ENCODE data around the gene ERG28. TPM values are rescaled to one million over a fixed set of nuclear protein-coding genes. Genes with fewer than 3 reads are reported as not detected.
"Not testable (repeated sequence)": the region's sequence is repeated elsewhere in the genome, so short reads cannot be mapped to it uniquely, and the experiment has no call there.

Gene ERG28
- polyA plus RNA-seq, 4 donors, result 32.3 to 38.4 (median 36.0) TPM

DNA sequence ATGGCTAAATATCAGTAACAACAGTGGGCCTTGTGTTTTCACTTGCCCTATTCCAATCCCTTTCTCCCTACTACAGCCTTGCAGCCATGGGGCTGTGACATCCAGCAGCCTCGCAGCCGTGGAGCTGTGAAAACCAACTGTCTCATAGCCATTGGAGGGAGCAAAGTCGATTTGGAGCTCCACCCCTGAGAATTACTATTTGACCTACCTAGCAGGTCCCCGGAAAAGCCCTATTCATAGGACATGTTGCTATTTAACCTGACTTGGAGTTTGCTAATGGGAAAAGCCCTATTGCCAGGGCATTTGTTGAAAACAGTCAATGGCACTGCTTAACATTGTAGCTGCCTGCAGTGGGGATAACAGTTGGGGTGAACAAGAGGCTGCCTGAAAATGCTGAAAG, 33.3 kb downstream of the ERG28 start:
- no peak for DNase-seq (ENCODE audit: low read depth in 4 of 4, low spot score in 2 of 4)

DNA sequence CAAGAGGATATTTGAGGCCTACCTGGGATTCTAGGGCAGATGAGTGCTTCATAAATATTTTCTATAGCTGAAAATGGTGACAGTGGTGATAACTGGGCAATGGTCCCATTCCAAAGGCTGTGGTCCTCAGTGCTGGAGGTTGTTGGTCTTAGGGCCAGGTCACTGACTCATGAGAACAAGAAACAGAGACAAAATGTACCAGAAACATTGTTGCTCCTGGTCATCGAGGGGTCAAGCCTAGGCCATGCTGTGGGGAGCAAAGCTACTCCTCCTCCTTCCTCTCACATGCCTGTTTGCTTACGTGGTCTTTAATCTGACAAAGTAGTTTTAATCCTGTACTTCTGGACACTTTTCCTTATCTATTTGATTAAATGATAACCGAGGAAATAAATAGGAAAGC, 33.8 kb downstream of the ERG28 start:
- DNase-seq (ENCODE audit: low read depth in 4 of 4, low spot score in 2 of 4), result no peak

DNA sequence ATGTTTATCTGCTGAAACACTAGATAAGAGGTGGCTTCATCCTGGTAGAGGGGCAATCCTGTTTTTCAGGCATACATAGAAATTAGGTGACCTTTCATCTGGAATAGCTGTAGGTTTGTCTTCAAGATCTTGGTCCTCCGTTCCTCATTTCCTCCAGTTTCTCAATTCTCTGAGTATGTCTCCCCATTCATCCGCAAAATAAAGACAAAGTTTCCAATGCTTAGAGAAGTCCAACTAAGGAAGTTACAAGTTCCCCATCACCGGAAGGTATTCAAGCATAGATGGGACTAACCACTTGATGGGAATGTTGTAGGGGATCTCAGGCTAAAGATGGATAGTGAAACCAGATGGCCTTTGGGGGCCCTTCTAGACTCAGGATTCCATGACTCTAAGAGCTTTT, 34.3 kb downstream of the ERG28 start:
- DNase-seq (ENCODE audit: low read depth in 4 of 4, low spot score in 2 of 4), result no peak

DNA sequence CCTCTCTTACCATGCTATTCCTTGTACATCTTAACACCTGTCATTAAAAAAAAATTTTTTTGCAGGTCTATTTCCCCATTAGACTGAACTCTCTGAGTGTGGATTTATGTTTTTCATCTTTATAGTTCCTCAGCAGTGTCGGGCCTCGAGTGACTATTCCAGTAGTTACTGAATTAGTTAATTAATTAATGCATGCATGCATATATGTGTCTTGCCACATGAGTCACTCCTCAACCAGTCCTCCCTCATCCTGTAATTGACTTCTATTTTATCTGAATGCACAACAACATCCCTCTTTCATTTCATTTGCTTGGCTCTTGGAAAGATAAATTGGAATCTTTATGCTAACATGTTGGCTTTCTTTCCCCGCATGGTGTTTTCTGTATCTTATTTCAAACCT, 35.6 kb downstream of the ERG28 start:
- no peak for DNase-seq (ENCODE audit: low read depth in 4 of 4, low spot score in 2 of 4)

DNA sequence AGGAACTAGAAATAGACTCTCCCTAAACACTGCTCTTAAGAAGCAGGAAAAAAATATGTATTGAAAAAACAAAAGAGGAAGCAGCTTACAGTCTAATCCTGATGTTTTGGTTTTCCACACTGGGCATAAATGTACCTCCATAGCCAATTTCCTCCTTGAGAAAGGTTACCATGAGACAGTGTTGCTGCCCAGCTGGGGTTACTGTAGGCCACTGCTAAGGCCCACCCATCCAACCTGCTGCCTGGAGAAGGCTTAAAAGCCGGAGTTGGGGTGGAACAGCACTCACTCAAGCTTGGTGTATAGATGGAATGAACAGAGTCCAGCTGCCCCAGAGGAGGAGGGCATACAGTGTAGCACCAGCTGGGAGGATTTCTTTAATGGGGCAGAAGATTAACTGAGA, 41.1 kb downstream of the ERG28 start:
- DNase-seq (ENCODE audit: low read depth in 4 of 4, low spot score in 2 of 4), result no peak

DNA sequence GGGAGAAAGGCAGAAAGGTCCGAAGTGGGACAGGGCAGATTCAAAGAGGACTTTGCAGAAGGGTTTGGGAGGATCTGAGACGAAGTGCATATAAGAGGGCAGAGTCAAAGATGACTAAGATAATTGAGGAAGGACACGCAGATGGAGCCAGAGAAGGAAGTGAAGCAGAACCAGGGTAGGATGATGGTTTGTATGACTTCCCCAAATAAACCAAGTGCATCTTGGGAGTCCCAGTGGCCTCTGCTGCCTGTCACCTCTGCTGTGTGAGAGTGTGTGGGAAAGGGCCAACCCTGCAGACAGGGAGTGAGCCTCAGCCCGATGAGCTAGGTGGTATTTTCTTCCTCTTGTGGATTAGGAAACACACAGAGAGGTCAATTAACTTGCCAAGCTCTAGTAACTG, 45.5 kb downstream of the ERG28 start:
- no peak for DNase-seq (ENCODE audit: low read depth in 4 of 4, low spot score in 2 of 4)

DNA sequence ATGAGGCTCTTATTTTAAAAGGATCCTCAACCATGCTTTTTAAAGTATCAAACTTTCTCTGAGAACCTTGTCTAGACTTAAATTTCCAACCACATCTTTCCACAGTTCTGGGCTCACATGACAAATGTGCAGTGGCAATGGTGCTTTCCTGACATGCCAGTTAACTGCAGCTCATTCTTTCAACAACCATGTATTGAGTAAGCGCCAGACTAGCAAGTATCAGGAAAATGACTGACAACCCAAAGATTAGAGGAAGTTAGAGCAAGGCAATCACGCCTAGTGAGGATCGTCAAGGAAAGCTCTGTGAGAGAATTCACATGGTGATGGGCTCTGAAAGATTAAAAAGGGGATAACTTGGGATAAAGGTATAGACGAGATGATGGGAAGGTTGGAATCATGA, 46.5 kb downstream of the ERG28 start:
- DNase-seq (ENCODE audit: low read depth in 4 of 4, low spot score in 2 of 4), result no peak

DNA sequence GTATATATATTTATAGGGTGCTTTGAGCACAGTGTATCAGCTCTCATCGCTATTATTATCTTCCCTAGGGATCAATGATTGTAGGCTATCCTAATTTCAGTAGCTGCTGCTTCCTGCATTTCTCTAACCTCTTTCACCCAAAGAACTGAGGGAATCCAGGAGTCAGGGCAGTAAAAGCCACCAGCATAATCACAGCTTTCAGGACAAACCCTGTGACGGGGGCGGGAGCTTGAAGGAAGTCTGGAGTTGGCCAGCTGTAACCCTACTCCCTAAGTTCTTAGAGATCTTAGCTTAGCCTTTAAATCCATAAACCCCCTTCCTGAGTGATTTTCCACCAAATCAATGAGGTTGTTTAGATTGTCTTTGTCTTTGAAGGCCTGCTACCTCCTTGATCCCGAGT, 48.5 kb downstream of the ERG28 start:
- DNase-seq (ENCODE audit: low read depth in 4 of 4, low spot score in 2 of 4), result no peak

DNA sequence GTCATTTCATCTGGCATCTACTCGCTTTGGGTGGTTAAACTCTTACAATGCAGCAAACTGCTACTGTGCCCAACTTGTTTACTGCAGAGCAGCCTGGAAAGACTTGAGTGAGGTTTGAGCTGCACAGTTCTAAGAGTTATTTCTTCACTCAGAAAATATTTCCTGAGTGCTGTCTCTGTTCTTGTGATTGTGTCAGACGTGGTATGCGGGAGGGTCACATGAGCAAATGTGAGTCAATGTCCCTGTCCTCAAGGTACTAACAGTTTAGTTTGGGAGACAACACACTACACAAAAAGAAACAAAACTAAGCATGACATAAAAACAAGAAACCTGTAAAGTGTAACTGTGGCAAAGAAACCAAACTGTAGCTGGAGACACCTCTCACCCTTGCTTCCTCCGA, 49.8 kb downstream of the ERG28 start:
- DNase-seq (ENCODE audit: low read depth in 4 of 4, low spot score in 2 of 4), result no peak

DNA sequence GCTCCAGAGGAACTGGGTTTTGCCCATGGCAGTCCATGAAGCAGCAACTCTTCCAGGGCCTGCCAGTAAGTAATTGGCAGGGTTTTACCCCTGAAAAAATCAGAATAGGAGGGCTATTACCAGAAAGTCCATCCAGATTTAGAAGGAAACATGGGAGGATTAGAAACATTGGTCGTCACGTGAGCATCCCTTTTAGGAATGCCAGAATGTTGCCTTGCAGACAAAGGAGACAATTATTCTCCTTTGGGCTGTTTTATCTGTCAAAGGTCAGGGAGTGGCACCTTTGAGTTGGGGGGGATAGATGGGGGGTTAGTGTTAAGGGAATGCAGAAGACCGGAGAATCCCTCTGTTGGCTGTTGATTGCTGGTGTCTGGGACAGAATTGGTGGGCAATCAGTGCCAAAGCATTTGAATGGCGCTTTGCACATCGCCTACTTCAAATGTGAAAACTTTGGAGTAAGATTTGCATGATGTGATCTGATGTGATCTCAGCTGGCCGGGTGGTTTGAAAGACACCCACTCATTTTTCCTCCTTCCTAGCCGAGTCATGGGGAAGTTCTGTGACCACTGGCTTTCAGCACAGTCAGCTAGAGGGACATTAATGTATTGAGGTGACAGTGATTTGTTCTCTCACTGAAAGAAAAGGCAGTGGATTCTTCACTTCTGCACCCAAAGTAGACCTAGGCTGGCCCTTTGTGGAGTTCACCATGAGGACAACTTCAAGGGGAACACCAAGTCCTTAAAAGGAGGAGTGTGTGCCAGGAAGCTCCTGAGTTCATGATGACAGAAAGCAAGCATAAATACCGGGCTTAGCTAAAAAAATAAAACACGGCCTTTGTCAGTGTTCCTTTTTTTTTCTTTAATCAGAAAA, 50.8 kb downstream of the ERG28 start:
- DNase-seq (ENCODE audit: low read depth in 4 of 4, low spot score in 2 of 4), result no peak

DNA sequence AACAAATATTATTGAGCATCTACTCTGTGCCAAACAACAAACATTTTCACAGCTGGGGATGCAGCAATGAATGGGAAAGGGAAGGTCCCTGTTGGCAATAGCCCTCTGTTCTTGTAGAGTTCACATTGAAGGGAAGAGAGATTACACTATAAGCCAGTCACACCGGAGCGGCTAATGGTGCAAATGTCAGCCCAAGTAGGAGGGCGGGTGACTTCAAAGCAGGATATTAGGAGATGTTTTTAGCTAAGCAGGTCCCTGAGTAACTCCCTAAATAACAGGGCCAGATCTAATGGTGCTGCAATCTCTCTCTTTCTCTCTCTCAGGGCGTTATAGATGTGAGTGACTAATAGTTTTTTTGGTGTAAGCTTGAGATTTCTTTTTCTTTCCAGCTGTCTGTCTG, 51.6 kb downstream of the ERG28 start:
- DNase-seq (ENCODE audit: low read depth in 4 of 4, low spot score in 2 of 4), result no peak

DNA sequence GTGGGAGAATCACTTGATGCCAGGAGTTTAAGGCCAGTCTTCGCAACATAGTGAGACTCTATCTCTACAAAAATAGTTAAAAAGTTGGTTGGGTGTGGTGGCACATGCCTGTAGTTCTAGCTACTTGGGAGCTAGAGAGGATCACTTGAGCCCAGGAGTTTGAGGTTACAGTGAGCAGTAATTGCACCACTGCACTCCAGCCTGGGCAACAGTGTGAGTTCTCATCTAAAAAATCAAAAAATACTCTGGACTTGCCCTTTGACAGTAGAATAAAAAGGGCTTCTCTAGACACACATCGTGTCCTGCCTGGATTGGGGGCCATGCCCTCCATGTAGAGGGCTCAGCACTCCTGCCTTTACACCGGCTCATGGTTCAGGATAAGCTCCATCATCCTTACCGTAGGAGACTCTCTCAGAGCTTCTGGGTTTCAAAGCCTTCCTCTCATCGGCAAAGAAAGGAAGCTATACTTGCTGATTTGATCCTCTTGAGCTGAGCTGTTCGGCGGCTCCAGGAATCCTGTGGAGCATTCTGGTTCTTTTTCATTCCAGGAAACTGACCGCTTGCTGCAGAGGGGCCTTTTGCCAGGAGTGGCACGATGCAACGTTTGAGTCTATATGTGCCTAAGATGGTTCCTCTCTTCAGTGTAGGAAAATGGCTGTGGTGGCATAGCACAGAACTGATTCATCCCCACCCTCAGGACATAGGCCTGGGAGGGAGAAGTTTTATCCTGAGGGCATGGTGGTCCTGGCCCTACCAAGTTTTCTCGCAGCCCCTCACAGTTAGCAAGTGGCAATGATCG, 52.6 kb downstream of the ERG28 start:
- DNase-seq (ENCODE audit: low read depth in 4 of 4, low spot score in 2 of 4), result no peak

DNA sequence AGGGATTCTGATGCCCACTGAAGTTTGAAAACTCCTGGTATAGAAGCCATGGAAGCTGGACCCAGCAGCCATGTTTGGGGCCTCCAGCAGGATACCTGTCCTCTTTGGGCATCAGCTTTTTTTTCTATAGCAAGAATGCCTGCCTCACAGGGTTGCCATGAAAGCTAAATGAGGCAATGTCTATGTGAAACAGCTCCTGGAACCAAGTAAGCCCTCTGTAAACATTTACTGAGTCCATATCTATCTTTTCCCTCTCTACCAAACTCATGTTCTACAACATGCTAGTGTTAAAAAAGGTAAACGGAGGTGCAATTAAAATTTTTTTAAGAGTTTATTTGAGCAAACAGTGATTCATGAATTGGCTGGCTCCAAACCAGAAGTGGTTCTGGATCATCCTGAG, 53.6 kb downstream of the ERG28 start:
- DNase-seq (ENCODE audit: low read depth in 4 of 4, low spot score in 2 of 4), result no peak

DNA sequence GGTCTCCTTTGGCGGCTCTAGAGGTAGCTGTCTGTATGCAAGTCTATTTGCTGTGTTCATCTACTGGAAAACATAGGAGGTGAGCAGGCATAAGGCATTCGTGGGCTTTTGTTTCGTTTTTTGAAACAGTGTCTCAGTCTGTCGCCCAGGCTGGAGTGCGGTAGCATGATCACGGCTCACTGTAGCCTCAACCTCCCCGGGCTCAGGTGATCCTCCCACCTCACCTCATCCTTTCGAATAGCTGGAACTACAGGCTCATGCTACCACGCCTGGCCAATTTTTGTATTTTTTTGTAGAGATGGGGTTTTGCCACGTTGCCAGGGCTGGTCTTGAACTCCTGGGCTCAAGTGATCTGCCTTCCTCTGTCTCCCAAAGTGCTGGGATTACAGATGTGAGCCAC, 54.8 kb downstream of the ERG28 start:
- no peak for DNase-seq (ENCODE audit: low read depth in 4 of 4, low spot score in 2 of 4)

DNA sequence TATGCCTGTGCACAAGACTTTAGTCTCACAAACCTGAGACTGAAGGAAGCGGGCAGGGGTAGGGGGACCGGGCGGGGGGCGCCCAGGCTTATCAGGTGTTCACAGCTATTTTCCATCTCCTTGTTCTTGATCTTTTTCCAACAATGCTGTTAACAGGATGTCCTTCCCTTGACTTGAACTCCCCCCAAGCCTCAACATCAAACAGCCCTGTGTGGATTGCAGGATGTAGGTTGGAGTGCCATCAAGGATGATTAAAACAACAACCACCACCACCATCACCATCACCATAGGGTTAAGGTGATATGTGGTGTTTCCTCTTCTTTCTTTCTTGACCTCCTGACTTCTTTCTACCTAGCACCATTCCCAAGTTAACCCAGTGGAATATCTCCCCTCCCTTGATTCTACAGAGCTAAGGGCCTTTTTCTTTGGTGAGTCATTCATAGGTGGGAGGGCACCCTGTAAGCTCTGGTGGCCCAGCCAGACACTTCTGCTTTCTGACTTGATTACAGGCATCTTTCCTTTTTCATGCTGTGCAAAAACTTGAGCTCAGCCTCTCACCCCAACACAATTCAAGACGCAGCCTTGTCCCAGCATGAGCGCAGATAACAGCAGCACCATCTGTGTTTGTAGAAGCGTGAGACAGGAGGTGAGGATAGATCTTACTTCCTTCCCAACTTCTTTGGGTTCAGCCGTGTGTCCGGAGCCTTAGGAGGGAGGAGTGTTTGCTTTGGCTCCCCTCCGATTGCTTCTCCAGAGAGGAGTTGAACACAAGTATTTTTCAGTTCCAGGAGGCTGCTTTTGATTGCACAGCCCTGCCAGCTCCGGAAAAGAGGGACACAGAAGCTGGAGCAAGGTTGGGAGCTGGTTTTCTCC, 55.5 kb downstream of the ERG28 start:
- DNase-seq (ENCODE audit: low read depth in 4 of 4, low spot score in 2 of 4), result no peak

DNA sequence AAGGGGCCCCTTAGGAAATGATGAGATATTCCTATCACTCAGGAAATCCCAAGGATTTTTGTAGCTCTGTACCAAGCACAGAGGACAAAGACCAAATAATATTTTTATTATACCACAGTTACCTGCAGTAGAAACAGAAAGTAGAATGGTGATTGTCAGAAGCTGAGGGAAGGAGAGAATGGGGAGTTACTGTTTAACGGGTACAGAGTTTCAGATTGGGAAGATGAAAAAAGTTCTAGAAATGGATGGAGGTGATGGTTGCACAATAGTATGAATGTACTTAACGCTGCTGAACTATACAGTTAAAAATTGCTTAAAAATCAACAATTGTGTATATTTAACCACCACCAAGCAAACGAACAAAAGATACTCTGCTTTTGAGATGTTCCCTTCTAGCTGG, 58.2 kb downstream of the ERG28 start:
- DNase-seq (ENCODE audit: low read depth in 4 of 4, low spot score in 2 of 4), result no peak

DNA sequence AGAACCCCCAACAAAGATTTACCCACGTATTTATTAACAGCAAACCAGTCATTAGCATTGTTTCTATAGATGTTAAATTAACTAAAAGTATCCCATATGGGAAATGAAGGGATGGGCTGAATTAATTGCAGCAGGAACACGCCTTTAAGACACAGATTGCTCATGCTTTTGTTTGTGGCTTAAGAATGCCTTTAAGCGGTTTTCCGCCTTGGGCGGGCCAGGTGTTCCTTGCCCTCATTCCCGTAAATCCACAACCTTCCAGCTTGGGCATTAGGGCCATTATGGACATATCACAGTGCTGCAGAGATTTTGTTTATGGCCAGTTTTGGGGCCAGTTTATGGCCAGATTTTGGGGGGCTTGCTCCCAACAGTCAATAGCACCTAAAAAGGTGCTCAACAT, 59.6 kb downstream of the ERG28 start:
- DNase-seq (ENCODE audit: low read depth in 4 of 4, low spot score in 2 of 4), result not testable (repeated sequence)

DNA sequence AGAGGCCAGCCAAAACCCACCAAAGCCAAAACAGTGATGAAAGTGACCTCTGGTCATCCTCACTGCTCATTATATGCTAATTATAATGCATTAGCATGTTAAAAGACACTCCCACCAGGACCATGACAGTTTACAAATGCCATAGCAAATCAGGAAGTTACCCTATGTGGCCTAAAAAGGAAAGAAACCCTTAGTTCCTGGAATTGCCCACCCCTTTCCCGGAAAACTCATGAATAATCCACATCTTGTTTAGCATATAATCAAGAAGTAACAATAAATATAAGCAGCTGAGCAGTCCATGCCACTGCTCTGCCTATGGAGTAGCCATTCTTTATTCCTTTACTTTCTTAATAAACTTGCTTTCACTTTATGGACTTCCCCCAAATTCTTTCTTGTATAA, 60.6 kb downstream of the ERG28 start:
- not testable (repeated sequence) for DNase-seq (ENCODE audit: low read depth in 4 of 4, low spot score in 2 of 4)

Measured in left renal cortex interstitium (tissue), 4 donors.